H1 (cell line): ENCODE results near the gene LRRC56. TPM values are rescaled to one million over a fixed set of nuclear protein-coding genes. Genes with fewer than 3 reads are reported as not detected.

Experiments used
- GTF2F1 ChIP-seq: IDR thresholded peaks from 2 replicates; pipeline ENCODE4 v1.6.1; 2012; ENCODE audit warnings: low read depth, low read length, improper control_type of control experiment, borderline replicate concordance
- polyA plus RNA-seq, 7 experiments: library from polyadenylated mRNA; depleted of rRNA in 3 of 7; stranded (reverse) in 5 of 7; unstranded in 2 of 7; fragments of >200 nt in 5 of 7; fragments of 200-250 nt in 2 of 7; gene quantifications; 1 replicate in 5 of 7; 2 replicates in 1 of 7; 4 replicates in 1 of 7; pipeline versions ENCODE4 v1.2.1 to v1.2.3, GENCODE V29; 2011 to 2013; ENCODE audit warnings: missing spikeins in 2 of 7, mixed read lengths in 2 of 7
- total RNA-seq: library from RNA; stranded (reverse); fragmentation: NEBNext Ultra II Directional; extraction: Animal tissue kit (Norgen Biotek cat#: 25700); gene quantifications from 2 replicates; pipeline ENCODE4 v1.2.1, GENCODE V29; 2021
- TF ChIP-seq, protein P1 (sequence below), 3 experiments: IDR thresholded peaks; 1 replicate in 2 of 3; 2 replicates in 1 of 3; pipeline versions ENCODE4 v1.5.1 to v1.6.1; 2011; ENCODE audit warnings: low read length in 3 of 3, mild to moderate bottlenecking in 3 of 3, inconsistent platforms in 2 of 3, low read depth in 1 of 3, moderate library complexity in 1 of 3; ENCODE audit not compliant: insufficient read depth in 1 of 3; ENCODE audit errors: control extremely low read depth in 1 of 3

The LRRC56 gene
- total and polyA plus RNA-seq, 2 of the 8 experiments (the other 6 are each of a cell fraction or from before 2014, with no cell fraction given) = 0.94 to 1.9 TPM

DNA sequence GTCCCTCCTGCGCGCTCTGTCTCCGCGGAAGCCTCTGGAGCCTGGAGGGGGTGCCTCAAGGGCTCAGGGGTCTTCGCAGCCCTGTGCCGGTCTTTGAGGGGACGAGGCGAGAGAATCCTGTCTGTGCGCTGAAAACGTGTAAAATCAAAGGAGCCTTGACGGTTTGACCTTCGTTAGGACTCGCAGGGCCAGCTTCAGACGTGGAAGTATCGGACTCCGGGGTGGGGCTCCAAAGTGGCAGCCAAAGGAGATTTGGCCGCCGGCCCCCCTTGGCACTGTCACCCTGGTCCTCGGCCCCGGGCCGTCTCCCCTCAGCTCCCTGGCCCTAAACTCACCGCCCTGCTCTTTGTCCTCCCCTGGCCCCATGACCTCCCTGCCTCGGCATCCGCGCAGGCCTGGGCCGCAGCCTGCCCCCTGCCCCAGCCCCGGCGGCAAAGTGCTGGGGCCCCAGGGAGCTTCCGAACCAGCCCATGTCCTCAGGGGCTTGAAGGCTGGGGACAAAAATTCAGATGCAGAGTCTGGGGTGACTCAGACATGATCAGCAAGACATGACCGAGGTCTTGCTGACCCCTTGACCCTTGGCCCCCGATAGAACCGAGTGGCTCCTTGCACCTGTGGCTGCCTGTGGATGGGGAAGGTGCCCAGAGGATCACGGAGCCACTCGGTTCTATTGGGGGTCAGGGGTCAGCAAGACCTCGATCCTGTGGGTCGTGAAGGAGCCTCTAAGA is 32.0 kb downstream of the LRRC56 start (continued):
- TF ChIP-seq, protein P1, sequence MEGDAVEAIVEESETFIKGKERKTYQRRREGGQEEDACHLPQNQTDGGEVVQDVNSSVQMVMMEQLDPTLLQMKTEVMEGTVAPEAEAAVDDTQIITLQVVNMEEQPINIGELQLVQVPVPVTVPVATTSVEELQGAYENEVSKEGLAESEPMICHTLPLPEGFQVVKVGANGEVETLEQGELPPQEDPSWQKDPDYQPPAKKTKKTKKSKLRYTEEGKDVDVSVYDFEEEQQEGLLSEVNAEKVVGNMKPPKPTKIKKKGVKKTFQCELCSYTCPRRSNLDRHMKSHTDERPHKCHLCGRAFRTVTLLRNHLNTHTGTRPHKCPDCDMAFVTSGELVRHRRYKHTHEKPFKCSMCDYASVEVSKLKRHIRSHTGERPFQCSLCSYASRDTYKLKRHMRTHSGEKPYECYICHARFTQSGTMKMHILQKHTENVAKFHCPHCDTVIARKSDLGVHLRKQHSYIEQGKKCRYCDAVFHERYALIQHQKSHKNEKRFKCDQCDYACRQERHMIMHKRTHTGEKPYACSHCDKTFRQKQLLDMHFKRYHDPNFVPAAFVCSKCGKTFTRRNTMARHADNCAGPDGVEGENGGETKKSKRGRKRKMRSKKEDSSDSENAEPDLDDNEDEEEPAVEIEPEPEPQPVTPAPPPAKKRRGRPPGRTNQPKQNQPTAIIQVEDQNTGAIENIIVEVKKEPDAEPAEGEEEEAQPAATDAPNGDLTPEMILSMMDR (IDR thresholded peaks at IDR 0.05; ENCODE audit: control extremely low read depth in 1 of 3, insufficient read depth in 1 of 3, low read depth in 1 of 3, low read length in 3 of 3) = no peak
- TF ChIP-seq GTF2F1 = no peak
